Measurements from ENCODE around the gene CRYBG3. TPM values are rescaled to one million over a fixed set of nuclear protein-coding genes. Genes with fewer than 3 reads are reported as not detected.
"Not testable (repeated sequence)": the region's sequence is repeated elsewhere in the genome, so short reads cannot be mapped to it uniquely, and the experiment has no call there.

Gene CRYBG3
- total RNA-seq, 3 donors from 2014 or later = 13.6 to 71.6 (median 14.5) TPM

DNA sequence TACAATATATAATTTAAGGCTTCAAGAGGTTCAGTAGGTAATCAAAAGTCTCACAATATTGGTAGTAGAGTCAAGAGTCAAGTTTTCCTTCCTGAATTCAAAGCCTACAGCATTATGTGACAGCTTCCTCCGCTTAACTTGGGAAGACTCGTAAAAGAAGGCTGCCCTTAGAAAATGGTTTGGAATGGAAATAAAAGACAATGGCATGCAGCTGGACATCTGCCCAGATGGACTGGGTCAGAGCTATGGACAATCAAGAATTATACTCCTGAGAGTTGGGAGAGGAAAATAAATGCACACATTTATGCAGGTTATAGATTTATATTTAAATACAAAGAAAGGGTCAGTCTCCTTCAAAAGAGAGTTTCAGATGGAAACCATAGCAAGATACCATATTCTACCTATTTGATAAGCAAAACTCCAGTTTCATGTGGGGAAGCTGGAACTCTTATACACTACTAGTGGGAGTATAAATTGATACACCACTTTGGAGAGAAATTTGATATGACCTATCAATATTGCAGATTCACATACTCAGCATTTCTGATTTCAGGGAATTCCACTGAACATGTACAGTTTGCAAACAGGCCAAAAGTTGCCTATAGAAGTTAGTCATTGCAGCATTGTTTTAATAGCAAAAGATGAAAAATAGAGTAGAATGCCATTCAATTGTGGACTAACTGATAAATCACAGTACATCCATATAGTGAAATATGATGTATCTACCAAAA lies 6.1 kb downstream of the CRYBG3 start:
- intact Hi-C loops (cut with DNase I, micrococcal nuclease) = no loop called here
- Histone ChIP-seq H3K9me3 (no peaks in the 10 kb centered on the region), H3K4me1 (ENCODE audit: low read depth) (peaks cover 5% of the 10 kb centered on the region), H3K4me3 (no peak overlapping the region), H3K36me3 (ENCODE audit: low read depth) (no peaks in the 10 kb centered on the region)
- DNase-seq (no peak), ATAC-seq (no peak)
- TF ChIP-seq, protein P1, sequence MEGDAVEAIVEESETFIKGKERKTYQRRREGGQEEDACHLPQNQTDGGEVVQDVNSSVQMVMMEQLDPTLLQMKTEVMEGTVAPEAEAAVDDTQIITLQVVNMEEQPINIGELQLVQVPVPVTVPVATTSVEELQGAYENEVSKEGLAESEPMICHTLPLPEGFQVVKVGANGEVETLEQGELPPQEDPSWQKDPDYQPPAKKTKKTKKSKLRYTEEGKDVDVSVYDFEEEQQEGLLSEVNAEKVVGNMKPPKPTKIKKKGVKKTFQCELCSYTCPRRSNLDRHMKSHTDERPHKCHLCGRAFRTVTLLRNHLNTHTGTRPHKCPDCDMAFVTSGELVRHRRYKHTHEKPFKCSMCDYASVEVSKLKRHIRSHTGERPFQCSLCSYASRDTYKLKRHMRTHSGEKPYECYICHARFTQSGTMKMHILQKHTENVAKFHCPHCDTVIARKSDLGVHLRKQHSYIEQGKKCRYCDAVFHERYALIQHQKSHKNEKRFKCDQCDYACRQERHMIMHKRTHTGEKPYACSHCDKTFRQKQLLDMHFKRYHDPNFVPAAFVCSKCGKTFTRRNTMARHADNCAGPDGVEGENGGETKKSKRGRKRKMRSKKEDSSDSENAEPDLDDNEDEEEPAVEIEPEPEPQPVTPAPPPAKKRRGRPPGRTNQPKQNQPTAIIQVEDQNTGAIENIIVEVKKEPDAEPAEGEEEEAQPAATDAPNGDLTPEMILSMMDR (IDR thresholded peaks at IDR 0.05) = no peak

DNA sequence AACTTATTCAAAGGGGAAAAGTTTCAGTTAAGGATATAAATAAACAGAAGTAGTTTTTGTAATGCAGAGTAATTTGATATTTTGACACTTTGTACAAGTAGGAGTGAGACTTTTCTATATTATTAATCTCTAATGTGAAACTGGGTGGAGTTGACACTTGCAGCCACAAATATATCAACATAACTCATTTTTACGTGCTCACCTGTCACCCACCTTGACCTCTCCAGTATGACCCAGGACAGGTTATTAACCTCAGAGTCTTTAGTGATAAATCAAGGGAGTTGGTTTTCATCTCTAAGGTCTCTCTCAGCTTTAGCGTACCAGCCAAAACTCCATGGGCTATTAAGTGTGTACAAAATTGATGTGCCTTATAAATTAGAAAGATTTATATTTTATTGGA lies 7.4 kb downstream of the CRYBG3 start:
- intact Hi-C loops (cut with DNase I, micrococcal nuclease) = no loop called here
- H3K4me1 ChIP-seq (ENCODE audit: low read depth) = no peaks in the 10 kb centered on the region
- no peak for DNase-seq

DNA sequence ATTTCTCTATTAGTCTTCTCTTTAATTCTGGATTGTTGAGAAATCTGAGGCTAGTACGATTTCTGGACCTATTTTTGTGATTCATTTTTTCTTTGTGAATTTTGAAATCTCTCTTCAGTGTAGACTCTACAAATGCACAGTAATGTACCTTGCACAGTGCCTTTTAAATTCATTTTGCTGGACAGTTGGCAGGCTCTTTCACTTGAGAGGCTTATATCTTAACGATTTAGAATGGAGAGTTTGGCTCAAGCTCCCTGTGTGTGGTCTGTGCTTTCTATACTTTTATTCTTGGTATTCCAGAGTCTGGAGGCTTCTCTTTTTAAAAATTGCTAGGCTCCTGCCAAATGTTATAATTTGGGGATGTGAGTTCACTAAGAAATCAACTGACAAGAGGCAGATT lies 8.8 kb downstream of the CRYBG3 start:
- intact Hi-C loops (cut with DNase I, micrococcal nuclease) = no loop called here
- Histone ChIP-seq H3K4me1 (ENCODE audit: low read depth) (no peaks in the 10 kb centered on the region), H3K36me3 (ENCODE audit: low read depth) (no peaks in the 10 kb centered on the region), H3K9me3 (no peaks in the 10 kb centered on the region), H3K4me3 (no peak overlapping the region)
- ATAC-seq (no peak), DNase-seq (no peak)
- TF ChIP-seq, protein P1 (IDR thresholded peaks at IDR 0.05) = no peak

More for the DNA sequence above, 7.4 kb downstream of the CRYBG3 start:
- ATAC-seq = no peak
- TF ChIP-seq, protein P1 (IDR thresholded peaks at IDR 0.05) = no peak
- H3K36me3 ChIP-seq (ENCODE audit: low read depth) = no peaks in the 10 kb centered on the region
- no peaks in the 10 kb centered on the region for H3K9me3 ChIP-seq
- H3K4me3 ChIP-seq = no peak overlapping the region

DNA sequence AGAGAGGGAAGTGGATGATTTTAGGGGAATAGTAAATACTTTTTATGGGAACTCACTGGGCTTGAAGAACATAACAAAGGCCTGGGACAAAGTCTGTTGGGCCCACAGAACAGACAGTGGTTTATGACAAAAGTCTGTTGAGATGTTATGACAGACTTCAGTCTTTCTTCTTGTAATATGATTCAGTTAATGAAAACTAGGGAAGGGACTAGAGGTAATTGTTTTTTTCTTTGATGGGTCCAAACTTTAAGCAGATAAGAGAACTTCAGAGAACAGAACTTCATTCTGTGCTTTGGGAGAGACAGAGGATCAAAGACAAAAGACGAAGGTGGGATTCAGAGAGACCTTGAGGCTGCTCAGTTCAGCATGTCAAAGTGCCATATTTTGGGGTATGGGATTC lies 9.3 kb downstream of the CRYBG3 start:
- H3K4me1 ChIP-seq (ENCODE audit: low read depth) = no peaks in the 10 kb centered on the region
- no peak overlapping the region for H3K4me3 ChIP-seq
- intact Hi-C loops (cut with DNase I, micrococcal nuclease) = no loop called here
- DNase-seq (no peak), ATAC-seq (no peak)
- TF ChIP-seq, protein P1 (IDR thresholded peaks at IDR 0.05) = no peak
- no peaks in the 10 kb centered on the region for H3K36me3 ChIP-seq (ENCODE audit: low read depth)
- no peaks in the 10 kb centered on the region for H3K9me3 ChIP-seq

DNA sequence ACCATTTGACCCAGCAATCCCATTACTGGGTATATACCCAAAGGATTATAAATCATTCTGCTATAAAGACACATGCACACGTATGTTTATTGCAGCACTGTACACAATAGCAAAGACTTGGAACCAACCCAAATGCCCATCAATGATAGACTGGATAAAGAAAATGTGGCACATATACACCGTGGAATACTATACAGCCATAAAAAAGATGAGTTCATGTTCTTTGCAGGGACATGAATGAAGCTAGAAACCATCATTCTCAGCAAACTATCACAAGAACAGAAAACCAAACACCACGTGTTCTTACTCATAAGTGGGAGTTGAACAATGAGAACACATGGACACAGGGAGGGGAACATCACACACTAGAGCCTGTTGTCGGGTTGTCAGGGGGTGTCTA lies 11.4 kb downstream of the CRYBG3 start:
- H3K4me1 ChIP-seq (ENCODE audit: low read depth); intact Hi-C loops (cut with DNase I, micrococcal nuclease); H3K36me3 ChIP-seq (ENCODE audit: low read depth): not testable (repeated sequence)

DNA sequence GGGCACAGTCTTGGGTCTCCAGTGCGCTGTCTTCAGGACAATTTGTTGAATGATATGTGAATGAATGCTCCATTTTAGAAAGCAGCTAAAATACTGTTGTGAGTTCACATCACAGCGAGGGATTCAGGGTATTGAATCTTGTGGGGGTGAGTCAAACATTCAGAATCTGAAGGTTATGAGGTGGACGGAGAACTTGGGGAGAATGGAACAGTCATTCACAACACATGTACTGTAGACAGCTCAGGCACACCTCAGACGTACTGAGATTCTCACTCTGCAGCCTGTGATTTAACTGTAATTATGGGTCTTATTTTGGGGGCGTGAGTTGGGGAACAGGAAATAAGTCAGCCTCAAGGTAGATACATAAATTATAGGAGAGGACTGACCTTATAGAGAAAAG lies 13.9 kb downstream of the CRYBG3 start:
- Histone ChIP-seq H3K36me3 (ENCODE audit: low read depth) (no peaks in the 10 kb centered on the region), H3K4me1 (ENCODE audit: low read depth) (no peaks in the 10 kb centered on the region), H3K9me3 (no peaks in the 10 kb centered on the region), H3K4me3 (no peak overlapping the region)
- TF ChIP-seq, protein P1 (IDR thresholded peaks at IDR 0.05) = no peak
- no peak for DNase-seq
- intact Hi-C loops (cut with DNase I, micrococcal nuclease) = no loop called here
- ATAC-seq = no peak

More for the DNA sequence above, 11.4 kb downstream of the CRYBG3 start:
- not testable (repeated sequence) for ATAC-seq, H3K9me3 ChIP-seq, DNase-seq, H3K4me3 ChIP-seq
